Keratinocyte (primary cell): ENCODE results near the gene DAB1. TPM values are rescaled to one million over a fixed set of nuclear protein-coding genes. Genes with fewer than 3 reads are reported as not detected.

Experiments
- DNase-seq: peaks from one replicate; pipeline ENCODE4 v3.0.0-alpha.2; 2011; ENCODE audit warnings: low read depth, missing footprints, low spot score
- FAIRE-seq: peaks from 2 replicates; lab custom pipeline; 2011; peaks lifted over from hg19 to GRCh38; lab: Jason Lieb, UNC
- H2AFZ ChIP-seq: 2 replicates; pipeline ENCODE4 v1.6.0; 2012; ENCODE audit warnings: low read length, control low read depth, inconsistent platforms; ENCODE audit not compliant: control insufficient read depth
- H3K27ac ChIP-seq: 2 replicates; pipeline ENCODE4 v1.5.1; 2011; ENCODE audit warnings: low read length; ENCODE audit not compliant: control insufficient read depth, insufficient read depth
- H3K27me3 ChIP-seq: 3 replicates; pipeline ENCODE4 v1.6.0; 2011; ENCODE audit warnings: low read length; ENCODE audit not compliant: control insufficient read depth, insufficient read depth; ENCODE audit errors: extremely low read depth
- H3K36me3 ChIP-seq, 2 experiments: 2 replicates in 1 of 2; 3 replicates in 1 of 2; pipeline ENCODE4 v1.5.1; 2011; ENCODE audit warnings: low read length in 2 of 2, mild to moderate bottlenecking in 1 of 2; ENCODE audit not compliant: control insufficient read depth in 2 of 2, insufficient read depth in 2 of 2; ENCODE audit errors: extremely low read depth in 1 of 2
- H3K4me1 ChIP-seq: 3 replicates; pipeline ENCODE4 v1.5.1; 2011; ENCODE audit warnings: low read length; ENCODE audit not compliant: control insufficient read depth, insufficient read depth; ENCODE audit errors: extremely low read depth
- H3K4me2 ChIP-seq: 3 replicates; pipeline ENCODE4 v1.6.0; 2011; ENCODE audit warnings: low read depth, low read length; ENCODE audit not compliant: control insufficient read depth, insufficient read depth; ENCODE audit errors: extremely low read depth
- H3K4me3 ChIP-seq, 3 experiments: fragments of 200-600 bp in 1 of 3; sonication (generic) in 1 of 3; 2 replicates in 2 of 3; 3 replicates in 1 of 3; pipeline ENCODE4 v1.5.1; 2011 to 2016; ENCODE audit warnings: low read length in 3 of 3, mild to moderate bottlenecking in 3 of 3, control low read depth in 2 of 3, inconsistent platforms in 1 of 3, low read depth in 1 of 3, mixed read lengths in 1 of 3, mixed run types in 1 of 3, moderate library complexity in 1 of 3; ENCODE audit not compliant: control insufficient read depth in 2 of 3, insufficient read depth in 2 of 3; ENCODE audit errors: extremely low read depth in 1 of 3
- H3K79me2 ChIP-seq: 2 replicates; pipeline ENCODE4 v1.6.0; 2012; ENCODE audit warnings: low read length; ENCODE audit not compliant: control insufficient read depth, insufficient read depth
- H3K9ac ChIP-seq: 3 replicates; pipeline ENCODE4 v1.6.0; 2011; ENCODE audit warnings: low read length; ENCODE audit not compliant: control insufficient read depth, insufficient read depth; ENCODE audit errors: extremely low read depth
- H3K9me1 ChIP-seq: 3 replicates; pipeline ENCODE4 v1.6.0; 2011; ENCODE audit warnings: low read length; ENCODE audit not compliant: control insufficient read depth, insufficient read depth; ENCODE audit errors: extremely low read depth
- H3K9me3 ChIP-seq: 2 replicates; pipeline ENCODE4 v1.5.1; 2012; ENCODE audit warnings: low read depth, low read length; ENCODE audit not compliant: control insufficient read depth
- H4K20me1 ChIP-seq: 3 replicates; pipeline ENCODE4 v1.6.0; 2011; ENCODE audit warnings: low read length; ENCODE audit not compliant: control insufficient read depth, insufficient read depth; ENCODE audit errors: extremely low read depth
- CTCF ChIP-seq, 3 experiments: IDR thresholded peaks in 1 of 3; conservative IDR thresholded peaks in 1 of 3; optimal IDR thresholded peaks in 1 of 3; 2 replicates in 2 of 3; 3 replicates in 1 of 3; pipeline versions ENCODE3 to v1.5.1; 2011; ENCODE audit warnings: low read length in 3 of 3, mild to moderate bottlenecking in 3 of 3, moderate library complexity in 2 of 3, control low read depth in 1 of 3, inconsistent platforms in 1 of 3; ENCODE audit not compliant: insufficient read depth in 2 of 3; ENCODE audit errors: extremely low read depth in 1 of 3
- EZH2 ChIP-seq: IDR thresholded peaks from one replicate; pipeline ENCODE4 v1.6.1; 2012; ENCODE audit warnings: inconsistent platforms, mild to moderate bottlenecking, low read length, moderate library complexity
- dilution Hi-C: fragments of 300-500 bp; cut with MboI; formaldehyde crosslinking; loops from one replicate; pipeline ENCODE4 v1.7.0; 2020; ENCODE audit warnings: low sequenced_read_pairs; ENCODE audit not compliant: extremely low pct_ligation_motif_present
- polyA plus RNA-seq, 5 experiments: library from polyadenylated mRNA; depleted of rRNA in 3 of 5; stranded (reverse) in 3 of 5; stranded (forward) in 1 of 5; unstranded in 1 of 5; fragments of >200 nt; gene quantifications; 1 replicate in 1 of 5; 2 replicates in 3 of 5; 3 replicates in 1 of 5; pipeline versions ENCODE4 v1.2.1 to v1.2.3, GENCODE V29; 2011 to 2012; ENCODE audit warnings: missing spikeins in 2 of 5, low read depth in 1 of 5, low replicate concordance in 1 of 5

DAB1 gene
- polyA plus RNA-seq, 1 donor (not counting 4 experiments of a cell fraction or from before 2014, with no cell fraction given) = 0.01 TPM

GRCh38 chr1:57165546-57165945, 258.3 kb downstream of the DAB1 start:
- H4K20me1 ChIP-seq = no peaks in the 10 kb centered on the region

GRCh38 chr1:57164584-57164983, 259.3 kb downstream of the DAB1 start:
- no peak overlapping the region for H3K9ac ChIP-seq
- dilution Hi-C loops = no loop called here
- no peak for TF ChIP-seq CTCF (optimal IDR thresholded peaks at IDR 0.05 in 1 of 3, IDR thresholded peaks at IDR 0.05 in 1 of 3, conservative IDR thresholded peaks at IDR 0.05 in 1 of 3; ENCODE audit: extremely low read depth in 1 of 3, insufficient read depth in 2 of 3, low read length in 3 of 3)
- TF ChIP-seq EZH2 = no peak
- peaks cover 5% of the 10 kb centered on the region for H3K27me3 ChIP-seq
- H4K20me1 ChIP-seq = no peaks in the 10 kb centered on the region
- no peaks in the 10 kb centered on the region for H3K9me3 ChIP-seq
- no peaks in the 10 kb centered on the region for H3K36me3 ChIP-seq
- no peak overlapping the region for H2AFZ ChIP-seq
- H3K4me1 ChIP-seq = no peaks in the 10 kb centered on the region
- H3K9me1 ChIP-seq = no peaks in the 10 kb centered on the region
- no peaks in the 10 kb centered on the region for H3K79me2 ChIP-seq
- H3K4me2 ChIP-seq = no peak overlapping the region
- DNase-seq (no peak), FAIRE-seq (no peak)
- no peak overlapping the region for H3K4me3 ChIP-seq
- H3K27ac ChIP-seq = no peak overlapping the region

More at GRCh38 chr1:57165546-57165945, 258.3 kb downstream of the DAB1 start:
- Histone ChIP-seq H3K9me3 (no peaks in the 10 kb centered on the region), H3K9ac (no peak overlapping the region), H3K4me2 (no peak overlapping the region), H3K27me3 (peaks cover 5% of the 10 kb centered on the region), H3K27ac (no peak overlapping the region), H3K79me2 (no peaks in the 10 kb centered on the region), H3K4me1 (no peaks in the 10 kb centered on the region), H2AFZ (no peak overlapping the region), H3K9me1 (no peaks in the 10 kb centered on the region), H3K36me3 (no peaks in the 10 kb centered on the region), H3K4me3 (no peak overlapping the region)
- DNase-seq (no peak), FAIRE-seq (no peak)
- dilution Hi-C loops = no loop called here
- TF ChIP-seq EZH2 (no peak), CTCF (optimal IDR thresholded peaks at IDR 0.05 in 1 of 3, IDR thresholded peaks at IDR 0.05 in 1 of 3, conservative IDR thresholded peaks at IDR 0.05 in 1 of 3; ENCODE audit: extremely low read depth in 1 of 3, insufficient read depth in 2 of 3, low read length in 3 of 3) (no peak)
